Activated T-cell treated with anti-CD3 and anti-CD28 coated beads, Interleukin-2, amount 50 U/mL, for 4 hours (primary cell): Measurements from ENCODE around the gene WDR83. TPM values are rescaled to one million over a fixed set of nuclear protein-coding genes. Genes with fewer than 3 reads are reported as not detected.
"Not testable (repeated sequence)": the region's sequence is repeated elsewhere in the genome, so short reads cannot be mapped to it uniquely, and the experiment has no call there.

Experiments
- ATAC-seq, 2 donors: fragments of 200-7000 bp; cut with Tn5 transposase; one replicate each; pipeline ENCODE4 v1.10.0; 2021
- DNase-seq: peaks from one replicate; pipeline ENCODE4 v3.0.0-alpha.2; 2020
- H3K27me3 Mint-ChIP-seq: one replicate; pipeline ENCODE4 v1.8.0; 2021; ENCODE audit warnings: low read depth, mixed read lengths
- H3K36me3 Mint-ChIP-seq: one replicate; pipeline ENCODE4 v1.8.0; 2022; ENCODE audit warnings: mixed read lengths; ENCODE audit not compliant: insufficient read depth
- H3K4me1 Mint-ChIP-seq: one replicate; pipeline ENCODE4 v1.8.0; 2021; ENCODE audit warnings: low read depth, mixed read lengths
- H3K4me3 Mint-ChIP-seq: one replicate; pipeline ENCODE4 v1.8.0; 2021; ENCODE audit warnings: mild to moderate bottlenecking, moderate library complexity, mixed read lengths
- H3K9me3 Mint-ChIP-seq: one replicate; pipeline ENCODE4 v1.8.0; 2021; ENCODE audit warnings: mixed read lengths
- total RNA-seq, 3 donors: library from RNA; stranded (reverse); gene quantifications; one replicate each; pipeline ENCODE4 v1.2.1, GENCODE V29; 2021

WDR83 gene, protein sequence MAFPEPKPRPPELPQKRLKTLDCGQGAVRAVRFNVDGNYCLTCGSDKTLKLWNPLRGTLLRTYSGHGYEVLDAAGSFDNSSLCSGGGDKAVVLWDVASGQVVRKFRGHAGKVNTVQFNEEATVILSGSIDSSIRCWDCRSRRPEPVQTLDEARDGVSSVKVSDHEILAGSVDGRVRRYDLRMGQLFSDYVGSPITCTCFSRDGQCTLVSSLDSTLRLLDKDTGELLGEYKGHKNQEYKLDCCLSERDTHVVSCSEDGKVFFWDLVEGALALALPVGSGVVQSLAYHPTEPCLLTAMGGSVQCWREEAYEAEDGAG
- total RNA-seq, result 10 to 100 TPM; 27.8 to 29.6 (median 28.3) TPM

DNA sequence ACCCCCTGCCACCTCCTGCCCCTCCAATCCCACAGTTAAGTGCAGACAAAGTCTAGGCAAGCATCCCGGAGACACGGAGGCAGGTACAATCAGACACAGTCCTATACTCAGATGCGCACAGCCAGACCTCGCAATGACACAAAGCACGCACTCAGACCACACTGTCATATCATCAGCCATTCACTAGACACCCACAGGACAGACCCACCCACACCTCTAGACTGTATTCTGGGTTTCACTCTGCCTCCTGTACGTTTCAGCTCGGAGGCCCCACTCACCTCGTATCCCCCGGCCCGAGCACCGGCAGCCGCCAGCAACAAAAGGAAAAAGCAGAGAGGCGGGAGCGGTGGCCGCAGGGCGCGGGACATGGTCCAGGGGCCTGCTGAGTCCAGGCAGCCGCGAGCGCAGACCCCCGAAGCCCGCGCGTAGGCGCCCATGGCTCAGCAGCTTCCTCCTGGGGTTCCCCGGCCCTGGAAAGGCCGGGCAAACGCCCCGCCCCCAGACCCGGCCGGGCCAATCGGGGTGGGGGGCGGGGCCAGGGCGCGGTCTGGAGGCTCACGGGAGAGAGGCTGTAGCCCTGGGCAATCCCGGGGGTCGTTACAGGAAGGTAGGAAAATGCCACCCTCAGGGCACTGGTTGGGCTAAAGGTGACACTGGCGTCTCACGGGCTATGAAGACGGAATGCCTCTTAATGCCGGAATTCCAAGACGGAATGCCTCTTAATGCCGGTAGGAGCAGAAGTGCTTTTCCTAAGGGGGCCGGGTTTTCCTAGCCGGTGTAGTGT, at the start of gene WDR83, which contains the start of gene MAN2B1:
TSS of gene WDR83 (plus strand) at position 543 of the 784 bp plus-strand sequence. CDS start 2,984 bp downstream, outside the sequence.
TSS of gene MAN2B1 (minus strand) at position 478 of the 784 bp plus-strand sequence. CDS start at position 437, 41 bp downstream.
- H3K9me3 Mint-ChIP-seq, result no peaks in the 10 kb centered on the region
- H3K4me3 Mint-ChIP-seq, result peak within 1 kb of the TSS; percentile 94
- H3K36me3 Mint-ChIP-seq, result peaks cover 13% of the 10 kb centered on the region
- ATAC-seq, result peak; percentile 81 to 82
- peak; percentile 78 for DNase-seq
- H3K4me1 Mint-ChIP-seq, result peaks cover 46% of the 10 kb centered on the region
- H3K27me3 Mint-ChIP-seq, result no peaks in the 10 kb centered on the region

DNA sequence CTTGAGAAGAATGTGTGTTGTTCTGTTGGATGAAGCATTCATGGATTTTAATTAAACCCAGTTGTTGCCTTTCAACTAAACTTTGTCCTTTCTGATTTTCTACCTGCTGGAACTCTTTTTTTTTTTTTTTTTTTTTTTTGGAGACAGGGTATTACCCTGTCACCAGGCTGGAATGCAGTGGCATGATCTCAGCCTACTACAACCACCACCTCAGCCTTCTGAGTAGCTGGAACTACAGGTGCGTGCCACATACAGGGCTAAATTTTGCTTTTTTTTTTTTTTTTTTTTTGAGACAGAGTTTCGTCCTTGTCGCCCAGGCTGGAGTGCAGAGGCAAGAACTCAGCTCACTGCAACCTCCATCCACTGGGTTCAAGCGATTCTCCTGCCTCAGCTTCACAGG, 49.0 kb upstream of the WDR83 start:
- ATAC-seq, result no peak
- no peak for DNase-seq
- Mint-ChIP-seq H3K9me3 (no peaks in the 10 kb centered on the region), H3K4me3 (no peak overlapping the region), H3K4me1 (peaks cover 34% of the 10 kb centered on the region), H3K36me3 (peaks cover 15% of the 10 kb centered on the region), H3K27me3 (no peaks in the 10 kb centered on the region)

DNA sequence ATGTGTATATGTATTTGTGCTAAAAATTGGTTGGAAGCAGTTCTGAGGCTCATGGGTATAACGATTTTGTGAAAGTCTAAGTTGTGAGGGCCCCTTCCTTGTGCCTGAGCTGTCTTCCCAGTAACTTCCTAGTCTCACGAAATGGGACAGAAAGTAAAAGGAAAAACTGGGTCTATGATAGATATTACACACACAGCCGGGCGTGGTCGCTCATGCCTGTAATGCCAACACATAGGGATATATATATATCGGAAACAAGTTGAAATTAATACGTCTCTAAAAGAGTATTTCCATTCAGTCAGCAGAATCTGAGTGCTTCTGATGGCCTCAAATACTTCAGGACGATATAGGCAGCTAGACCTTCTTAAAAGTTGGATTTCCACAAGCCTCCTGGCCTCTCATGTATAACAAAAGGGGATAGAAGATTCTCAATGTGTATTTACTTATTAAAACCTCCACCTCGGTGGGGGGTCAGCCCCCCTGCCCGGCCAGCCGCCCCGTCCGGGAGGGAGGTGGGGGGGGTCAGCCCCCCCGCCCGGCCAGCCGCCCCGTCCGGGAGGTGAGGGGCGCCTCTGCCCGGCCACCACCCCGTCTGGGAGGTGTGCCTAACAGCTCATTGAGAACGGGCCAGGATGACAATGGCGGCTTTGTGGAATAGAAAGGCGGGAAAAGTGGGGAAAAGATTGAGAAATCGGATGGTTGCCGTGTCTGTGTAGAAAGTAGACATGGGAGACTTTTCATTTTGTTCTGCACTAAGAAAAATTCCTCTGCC, 45.2 kb upstream of the WDR83 start:
- not testable (repeated sequence) for H3K36me3 Mint-ChIP-seq, ATAC-seq, H3K27me3 Mint-ChIP-seq, H3K4me3 Mint-ChIP-seq, DNase-seq, H3K9me3 Mint-ChIP-seq
- H3K4me1 Mint-ChIP-seq, result peaks cover 10% of the 10 kb centered on the region

DNA sequence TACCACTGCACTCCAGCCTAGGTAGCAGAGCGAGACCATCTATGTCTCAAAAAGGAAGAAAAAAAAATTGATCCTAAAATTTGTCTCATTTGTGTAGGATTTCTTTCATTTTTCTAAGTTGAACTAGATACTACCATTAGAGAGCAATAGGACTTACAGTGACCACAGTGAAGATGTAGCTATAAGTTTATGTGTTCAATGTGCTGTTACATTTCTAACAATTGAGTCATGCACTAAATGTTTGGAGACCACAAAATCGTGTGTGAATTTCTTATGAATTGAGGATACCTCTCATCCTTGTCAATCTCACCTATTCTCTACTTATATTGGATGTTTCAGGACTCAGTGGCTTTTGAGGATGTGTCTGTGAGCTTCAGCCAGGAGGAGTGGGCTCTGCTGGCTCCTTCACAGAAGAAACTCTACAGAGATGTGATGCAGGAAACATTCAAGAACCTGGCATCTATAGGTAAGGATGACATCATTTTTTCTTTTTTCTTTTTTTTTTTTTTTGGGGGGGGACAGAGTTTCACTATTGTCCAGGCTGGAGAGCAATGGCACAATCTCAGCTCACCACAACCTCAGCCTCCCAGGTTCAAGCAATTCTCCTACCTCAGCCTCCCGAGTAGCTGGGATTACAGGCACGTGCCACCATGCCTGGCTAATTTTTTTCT, 43.1 kb upstream of the WDR83 start:
- no peak overlapping the region for H3K4me3 Mint-ChIP-seq
- DNase-seq (no peak), ATAC-seq (no peak)
- H3K36me3 Mint-ChIP-seq, result peaks cover 22% of the 10 kb centered on the region
- peaks cover 6% of the 10 kb centered on the region for H3K4me1 Mint-ChIP-seq
- peaks cover 5% of the 10 kb centered on the region for H3K9me3 Mint-ChIP-seq
- H3K27me3 Mint-ChIP-seq, result no peaks in the 10 kb centered on the region

DNA sequence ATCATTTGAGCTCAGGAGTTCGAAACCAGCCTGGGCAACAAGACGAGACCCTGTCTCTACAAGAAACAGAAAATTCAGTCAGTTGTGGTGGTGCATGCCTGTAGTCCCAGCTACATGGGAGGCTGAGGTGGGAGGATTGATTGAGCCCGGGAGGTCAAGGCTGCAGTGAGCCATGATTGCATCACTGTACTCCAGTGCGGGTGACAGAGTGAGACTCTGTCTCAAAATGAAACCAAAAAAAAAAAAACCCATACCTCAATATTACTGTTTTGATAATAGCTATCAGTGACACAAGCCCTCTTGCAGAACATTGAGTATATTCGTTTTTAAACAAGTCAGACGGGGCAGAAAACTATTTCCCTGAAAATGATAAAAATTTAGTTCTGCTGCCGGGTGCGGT, 39.6 kb upstream of the WDR83 start:
- Mint-ChIP-seq H3K4me1 (peaks cover 1% of the 10 kb centered on the region), H3K36me3 (peaks cover 31% of the 10 kb centered on the region), H3K4me3 (no peak overlapping the region), H3K9me3 (peaks cover 12% of the 10 kb centered on the region), H3K27me3 (no peaks in the 10 kb centered on the region)
- ATAC-seq, result no peak
- DNase-seq, result no peak

DNA sequence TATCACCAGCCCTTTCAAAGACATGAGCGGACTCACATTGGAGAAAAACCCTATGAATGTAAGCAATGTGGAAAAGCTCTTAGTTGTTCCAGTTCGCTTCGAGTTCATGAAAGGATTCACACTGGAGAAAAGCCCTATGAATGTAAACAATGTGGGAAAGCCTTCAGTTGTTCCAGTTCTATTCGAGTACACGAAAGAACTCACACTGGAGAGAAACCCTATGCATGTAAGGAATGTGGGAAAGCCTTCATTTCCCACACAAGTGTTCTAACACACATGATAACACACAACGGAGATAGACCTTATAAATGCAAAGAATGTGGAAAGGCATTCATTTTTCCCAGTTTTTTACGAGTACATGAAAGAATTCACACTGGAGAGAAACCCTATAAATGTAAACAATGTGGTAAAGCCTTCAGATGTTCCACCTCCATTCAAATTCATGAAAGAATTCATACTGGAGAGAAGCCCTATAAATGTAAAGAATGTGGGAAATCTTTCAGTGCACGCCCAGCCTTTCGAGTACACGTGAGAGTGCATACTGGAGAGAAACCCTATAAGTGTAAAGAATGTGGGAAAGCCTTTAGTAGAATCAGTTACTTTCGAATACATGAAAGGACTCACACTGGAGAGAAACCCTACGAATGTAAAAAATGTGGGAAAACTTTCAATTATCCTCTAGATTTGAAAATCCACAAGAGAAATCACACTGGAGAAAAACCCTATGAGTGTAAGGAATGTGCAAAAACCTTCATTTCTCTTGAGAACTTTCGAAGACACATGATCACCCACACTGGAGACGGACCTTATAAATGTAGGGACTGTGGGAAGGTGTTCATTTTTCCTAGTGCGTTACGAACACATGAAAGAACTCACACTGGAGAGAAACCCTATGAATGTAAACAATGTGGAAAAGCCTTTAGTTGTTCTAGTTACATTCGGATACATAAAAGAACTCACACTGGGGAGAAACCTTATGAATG, 38.3 kb upstream of the WDR83 start:
- peaks cover 12% of the 10 kb centered on the region for H3K9me3 Mint-ChIP-seq
- no peaks in the 10 kb centered on the region for H3K4me1 Mint-ChIP-seq
- peaks cover 34% of the 10 kb centered on the region for H3K36me3 Mint-ChIP-seq

DNA sequence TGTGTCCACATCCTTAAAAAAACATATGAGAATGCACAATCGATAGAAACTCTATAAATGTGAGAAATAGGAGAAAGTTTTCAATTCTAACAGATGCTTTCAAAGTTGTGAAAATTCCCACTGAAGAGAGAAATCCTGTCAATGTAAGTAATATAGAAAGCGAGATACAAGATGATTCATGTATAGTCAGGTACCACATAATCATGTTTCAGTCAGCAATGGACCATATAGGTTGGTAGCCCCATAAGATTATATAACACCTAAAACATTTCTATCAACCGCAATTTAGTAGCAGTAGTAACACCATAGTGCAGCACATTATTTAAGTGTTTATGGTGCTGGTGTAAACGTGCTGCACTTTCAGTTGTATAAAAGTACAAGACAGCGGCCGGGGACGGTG, 37.4 kb upstream of the WDR83 start:
- Mint-ChIP-seq H3K27me3 (no peaks in the 10 kb centered on the region), H3K4me3 (no peak overlapping the region), H3K9me3 (peaks cover 12% of the 10 kb centered on the region), H3K4me1 (no peaks in the 10 kb centered on the region), H3K36me3 (peaks cover 38% of the 10 kb centered on the region)
- ATAC-seq, result peak in 1 of 2 donors; percentile 25
- DNase-seq, result no peak

More for the DNA sequence above, 38.3 kb upstream of the WDR83 start:
- Mint-ChIP-seq H3K27me3 (no peaks in the 10 kb centered on the region), H3K4me3 (no peak overlapping the region)
- ATAC-seq, result no peak
- DNase-seq, result no peak

DNA sequence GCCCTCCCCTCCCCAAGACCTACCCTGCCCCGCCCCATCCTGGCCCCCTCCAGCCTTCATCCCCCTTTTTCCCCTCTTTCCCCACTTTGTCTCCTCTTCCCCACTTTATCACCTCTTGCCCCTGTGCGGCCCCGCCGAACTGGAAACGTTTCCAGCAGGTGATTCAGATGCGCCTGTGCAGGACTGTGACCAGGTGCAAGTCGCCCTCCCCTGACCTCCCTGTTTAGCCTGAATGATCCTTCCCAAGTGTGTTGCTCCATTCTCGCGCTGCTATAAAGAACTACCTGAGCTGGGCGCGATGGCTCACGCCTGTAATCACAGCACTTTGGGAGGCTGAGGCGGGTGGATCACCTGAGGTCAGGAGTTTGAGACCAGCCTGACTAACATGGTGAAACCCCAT, 30.0 kb upstream of the WDR83 start:
- Mint-ChIP-seq H3K36me3 (peaks cover 11% of the 10 kb centered on the region), H3K27me3 (no peaks in the 10 kb centered on the region), H3K9me3 (no peaks in the 10 kb centered on the region), H3K4me3 (no peak overlapping the region), H3K4me1 (peaks cover 17% of the 10 kb centered on the region)
- no peak for ATAC-seq
- no peak for DNase-seq

DNA sequence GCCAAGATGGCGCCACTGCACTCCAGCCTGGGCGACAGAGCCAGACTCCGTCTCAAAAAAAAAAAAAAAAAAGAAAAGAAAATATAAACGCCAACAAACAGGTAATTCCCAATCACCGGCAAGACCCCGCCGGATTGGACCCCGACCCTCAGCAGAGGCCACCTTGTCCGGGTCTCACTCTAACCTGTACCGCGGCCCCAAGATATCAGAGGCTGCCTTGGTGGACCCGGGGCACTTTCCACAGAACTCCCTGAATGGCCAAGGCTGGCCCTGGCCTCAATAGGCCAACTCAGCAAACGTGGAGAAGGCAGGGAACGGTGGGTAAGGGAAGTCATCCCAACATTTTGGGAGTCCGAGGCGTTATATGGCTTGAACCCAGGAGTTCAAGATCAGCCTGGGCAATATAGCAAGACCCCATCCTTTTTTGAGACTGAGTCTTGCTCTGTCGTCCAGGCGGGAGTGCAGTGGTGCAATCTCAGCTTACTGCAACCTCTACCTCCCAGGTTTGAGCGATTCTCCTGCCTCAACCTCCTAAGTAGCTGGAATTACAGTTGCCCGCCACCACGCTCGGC, 27.9 kb upstream of the WDR83 start:
- Mint-ChIP-seq H3K4me1 (peaks cover 17% of the 10 kb centered on the region), H3K36me3 (peaks cover 8% of the 10 kb centered on the region), H3K9me3 (no peaks in the 10 kb centered on the region), H3K4me3 (no peak overlapping the region), H3K27me3 (no peaks in the 10 kb centered on the region)
- ATAC-seq, result no peak
- DNase-seq, result no peak

DNA sequence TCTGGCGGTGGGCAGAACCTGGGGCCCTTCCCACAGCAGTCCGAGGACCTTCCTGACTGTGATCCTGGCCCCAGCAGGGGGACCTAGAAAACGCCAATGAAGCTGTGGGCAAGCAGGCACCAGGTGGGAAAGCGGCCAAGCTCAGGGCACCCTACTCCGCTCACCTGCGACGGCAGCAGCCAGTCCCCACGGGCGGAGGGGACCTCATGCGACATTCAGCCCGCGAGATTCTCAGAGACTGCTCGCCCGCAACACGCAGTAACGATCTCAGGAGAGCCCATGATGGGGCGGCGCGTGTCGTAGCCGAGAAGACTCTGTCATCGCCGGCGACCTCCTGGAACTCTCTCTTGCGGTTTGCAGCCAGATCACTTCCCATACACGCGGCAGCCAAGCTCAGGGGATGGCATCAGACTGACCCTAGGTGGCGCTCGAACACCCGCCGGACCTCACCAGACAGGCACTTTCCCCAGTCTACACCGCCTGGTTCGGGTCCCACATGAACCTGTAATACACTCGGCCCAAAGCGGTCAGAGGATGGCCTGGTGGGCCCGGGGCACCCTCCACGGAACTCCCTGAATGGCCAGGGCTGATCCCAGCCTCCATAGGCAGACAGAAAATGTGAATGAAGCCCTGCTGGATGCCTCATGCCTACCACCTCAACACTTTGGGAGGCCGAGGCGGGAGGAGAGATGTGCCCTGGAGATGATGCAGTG, 26.6 kb upstream of the WDR83 start:
- H3K4me1 Mint-ChIP-seq, result peaks cover 14% of the 10 kb centered on the region
- H3K36me3 Mint-ChIP-seq, result peaks cover 4% of the 10 kb centered on the region
- no peaks in the 10 kb centered on the region for H3K27me3 Mint-ChIP-seq
- DNase-seq, result peak; percentile 88
- H3K4me3 Mint-ChIP-seq, result peak overlapping the region; percentile 76
- peak; percentile 96 for ATAC-seq
- H3K9me3 Mint-ChIP-seq, result no peaks in the 10 kb centered on the region

DNA sequence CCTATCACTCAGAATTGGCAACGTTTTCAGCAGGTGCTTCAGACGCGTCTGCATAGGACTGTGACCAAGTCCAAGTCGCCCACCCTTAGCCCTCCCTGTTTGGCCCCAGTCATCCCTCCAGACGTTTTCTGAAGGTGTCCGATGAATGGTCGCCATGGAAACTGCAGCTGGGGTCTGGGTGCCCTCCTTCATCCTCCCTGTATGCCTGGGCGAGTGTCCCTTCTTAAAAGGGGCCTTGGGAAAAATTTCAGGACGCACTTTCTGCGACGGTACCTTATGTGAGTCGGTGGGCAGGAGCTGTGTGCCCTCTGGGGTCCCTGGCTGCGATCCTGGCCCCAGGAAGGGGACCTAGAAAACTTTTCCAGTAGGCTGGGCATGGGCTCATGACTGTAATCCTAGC, 25.2 kb upstream of the WDR83 start:
- H3K4me3 Mint-ChIP-seq, result no peak overlapping the region
- H3K36me3 Mint-ChIP-seq, result peaks cover 6% of the 10 kb centered on the region
- DNase-seq, result no peak
- ATAC-seq, result no peak
- H3K4me1 Mint-ChIP-seq, result peaks cover 9% of the 10 kb centered on the region
- H3K27me3 Mint-ChIP-seq, result no peaks in the 10 kb centered on the region
- H3K9me3 Mint-ChIP-seq, result no peaks in the 10 kb centered on the region

DNA sequence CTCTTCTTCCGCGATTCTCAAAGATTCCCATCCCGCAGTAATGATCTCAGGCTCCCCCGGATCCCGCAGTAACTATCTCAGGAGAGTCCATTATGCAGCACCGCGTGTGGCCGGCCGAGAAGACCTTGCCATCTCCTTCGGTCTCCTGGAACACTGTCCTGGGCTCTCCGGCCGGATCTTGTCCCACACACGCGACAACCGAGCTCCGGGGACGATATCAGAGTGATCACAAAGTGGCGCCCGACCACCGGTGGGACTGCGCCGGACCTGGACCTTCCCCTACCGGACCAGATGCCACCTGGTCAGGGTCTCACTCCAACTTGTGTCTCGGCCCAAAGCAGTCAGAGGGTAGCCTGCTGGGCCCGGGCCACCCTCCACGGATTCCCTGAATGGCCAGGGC, 24.1 kb upstream of the WDR83 start:
- Mint-ChIP-seq H3K27me3 (no peaks in the 10 kb centered on the region), H3K9me3 (no peaks in the 10 kb centered on the region), H3K36me3 (peaks cover 6% of the 10 kb centered on the region), H3K4me1 (peaks cover 9% of the 10 kb centered on the region), H3K4me3 (no peak overlapping the region)
- no peak for DNase-seq
- ATAC-seq, result no peak
